Lung (tissue), 12 donors: ENCODE results near the gene KIF2C. TPM values are rescaled to one million over a fixed set of nuclear protein-coding genes. Genes with fewer than 3 reads are reported as not detected.

ENCODE experiments used
- ATAC-seq: fragments of 200-7000 bp; cut with Tn5 transposase; one replicate; pipeline ENCODE4 v1.9.1; 2020; ENCODE audit warnings: moderate number of reproducible peaks; ENCODE audit not compliant: insufficient read depth, low FRiP score
- DNase-seq, 3 donors: peaks; one replicate each; pipeline ENCODE4 v3.0.0-alpha.2; 2013 to 2017
- H3K27ac ChIP-seq, 2 donors: one replicate each; pipeline ENCODE4 v1.5.1; 2013; ENCODE audit warnings: mild to moderate bottlenecking in 2 of 2, moderate library complexity in 2 of 2, control low read depth in 1 of 2, inconsistent platforms in 1 of 2, low read depth in 1 of 2, low read length in 1 of 2
- H3K27me3 ChIP-seq, 3 donors: one replicate each; pipeline ENCODE4 v1.5.1; 2013; ENCODE audit warnings: low read length in 2 of 3; ENCODE audit not compliant: control insufficient read depth in 3 of 3, insufficient read depth in 3 of 3
- H3K36me3 ChIP-seq, 4 donors: one replicate each; pipeline ENCODE4 v1.5.1; 2013; ENCODE audit warnings: low read length in 4 of 4, mild to moderate bottlenecking in 1 of 4, moderate library complexity in 1 of 4; ENCODE audit not compliant: control insufficient read depth in 4 of 4, insufficient read depth in 4 of 4
- H3K4me1 ChIP-seq, 5 donors: one replicate each; pipeline ENCODE4 v1.5.1; 2013; ENCODE audit warnings: low read length in 5 of 5, mild to moderate bottlenecking in 2 of 5, moderate library complexity in 1 of 5; ENCODE audit not compliant: control insufficient read depth in 5 of 5, insufficient read depth in 5 of 5
- H3K4me3 ChIP-seq: one replicate; pipeline ENCODE4 v1.5.1; 2013; ENCODE audit warnings: mild to moderate bottlenecking, control low read depth, moderate library complexity
- H3K9ac ChIP-seq, 2 donors: one replicate each; pipeline ENCODE4 v1.5.1; 2013; ENCODE audit warnings: low read length in 2 of 2, control low read depth in 1 of 2; ENCODE audit not compliant: insufficient read depth in 1 of 2
- H3K9me3 ChIP-seq, 4 donors: one replicate each; pipeline ENCODE4 v1.5.1; 2013; ENCODE audit warnings: low read length in 3 of 4, mild to moderate bottlenecking in 1 of 4, moderate library complexity in 1 of 4; ENCODE audit not compliant: control insufficient read depth in 4 of 4, insufficient read depth in 3 of 4
- WGBS, 2 donors: extraction: QIAGEN DNeasy Blood & Tissue Kit; methylation state at CpG; one replicate each; pipeline ENCODE4 v1.1.7; 2013; 5-methylcytosine and 5-hydroxymethylcytosine counted together
- polyA plus RNA-seq, 2 donors: library from polyadenylated mRNA; stranded (reverse); fragments of 200-250 nt; gene quantifications; one replicate each; pipeline ENCODE4 v1.2.1, GENCODE V29; 2013
- total RNA-seq, 2 donors: library from RNA; depleted of rRNA in 1 of 2; stranded (reverse); fragments of >200 nt in 1 of 2; gene quantifications; one replicate each; pipeline ENCODE4 v1.2.1, GENCODE V29; 2014 to 2021
- TF ChIP-seq, protein P1 (sequence below): IDR thresholded peaks from 2 replicates; pipeline ENCODE4 v1.5.1; 2012; ENCODE audit warnings: mild to moderate bottlenecking; ENCODE audit errors: control extremely low read depth, extremely low read depth
- donor health status: control.
- donor health status: control.
- donor health status: Bipolar disorder and iron deficiency.
- donor health status: healthy.
- donor health status: DM: yes; HTN: yes; CAD: no.

The KIF2C gene
- total and polyA plus RNA-seq, 4 donors, result 1.5 to 3.5 (median 2.1) TPM

DNA sequence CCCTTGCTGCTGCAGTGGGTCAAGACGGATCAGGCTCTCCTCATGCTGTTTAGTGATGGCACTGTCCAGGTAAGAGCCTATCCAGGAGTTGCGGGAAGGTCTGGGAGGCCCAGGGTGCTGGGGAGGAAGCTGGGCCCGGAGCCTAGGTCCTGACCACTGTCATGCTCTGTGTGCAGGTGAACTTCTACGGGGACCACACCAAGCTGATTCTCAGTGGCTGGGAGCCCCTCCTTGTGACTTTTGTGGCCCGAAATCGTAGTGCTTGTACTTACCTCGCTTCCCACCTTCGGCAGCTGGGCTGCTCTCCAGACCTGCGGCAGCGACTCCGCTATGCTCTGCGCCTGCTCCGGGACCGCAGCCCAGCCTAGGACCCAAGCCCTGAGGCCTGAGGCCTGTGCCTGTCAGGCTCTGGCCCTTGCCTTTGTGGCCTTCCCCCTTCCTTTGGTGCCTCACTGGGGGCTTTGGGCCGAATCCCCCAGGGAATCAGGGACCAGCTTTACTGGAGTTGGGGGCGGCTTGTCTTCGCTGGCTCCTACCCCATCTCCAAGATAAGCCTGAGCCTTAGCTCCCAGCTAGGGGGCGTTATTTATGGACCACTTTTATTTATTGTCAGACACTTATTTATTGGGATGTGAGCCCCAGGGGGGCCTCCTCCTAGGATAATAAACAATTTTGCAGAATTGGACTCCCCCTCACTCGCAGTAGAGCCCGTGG lies 65.8 kb downstream of the KIF2C start:
- TF ChIP-seq, protein P1, sequence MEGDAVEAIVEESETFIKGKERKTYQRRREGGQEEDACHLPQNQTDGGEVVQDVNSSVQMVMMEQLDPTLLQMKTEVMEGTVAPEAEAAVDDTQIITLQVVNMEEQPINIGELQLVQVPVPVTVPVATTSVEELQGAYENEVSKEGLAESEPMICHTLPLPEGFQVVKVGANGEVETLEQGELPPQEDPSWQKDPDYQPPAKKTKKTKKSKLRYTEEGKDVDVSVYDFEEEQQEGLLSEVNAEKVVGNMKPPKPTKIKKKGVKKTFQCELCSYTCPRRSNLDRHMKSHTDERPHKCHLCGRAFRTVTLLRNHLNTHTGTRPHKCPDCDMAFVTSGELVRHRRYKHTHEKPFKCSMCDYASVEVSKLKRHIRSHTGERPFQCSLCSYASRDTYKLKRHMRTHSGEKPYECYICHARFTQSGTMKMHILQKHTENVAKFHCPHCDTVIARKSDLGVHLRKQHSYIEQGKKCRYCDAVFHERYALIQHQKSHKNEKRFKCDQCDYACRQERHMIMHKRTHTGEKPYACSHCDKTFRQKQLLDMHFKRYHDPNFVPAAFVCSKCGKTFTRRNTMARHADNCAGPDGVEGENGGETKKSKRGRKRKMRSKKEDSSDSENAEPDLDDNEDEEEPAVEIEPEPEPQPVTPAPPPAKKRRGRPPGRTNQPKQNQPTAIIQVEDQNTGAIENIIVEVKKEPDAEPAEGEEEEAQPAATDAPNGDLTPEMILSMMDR, result no peak
- ATAC-seq (no peak), DNase-seq (no peak)
- Histone ChIP-seq H3K36me3 (peaks cover 2 to 39% (median 10%) of the 10 kb centered on the region in 4 donors), H3K4me1 (peaks cover 13 to 68% (median 34%) of the 10 kb centered on the region in 5 donors), H3K9me3 (no peaks in the 10 kb centered on the region), H3K27ac (peak overlapping the region in 1 of 2 donors; percentile 100), H3K9ac (no peak overlapping the region), H3K4me3 (no peak overlapping the region), H3K27me3 (no peaks in the 10 kb centered on the region)
- 94 to 96% methylated on average over 19 to 20 of the region's 20 CpGs for WGBS, 2 donors

DNA sequence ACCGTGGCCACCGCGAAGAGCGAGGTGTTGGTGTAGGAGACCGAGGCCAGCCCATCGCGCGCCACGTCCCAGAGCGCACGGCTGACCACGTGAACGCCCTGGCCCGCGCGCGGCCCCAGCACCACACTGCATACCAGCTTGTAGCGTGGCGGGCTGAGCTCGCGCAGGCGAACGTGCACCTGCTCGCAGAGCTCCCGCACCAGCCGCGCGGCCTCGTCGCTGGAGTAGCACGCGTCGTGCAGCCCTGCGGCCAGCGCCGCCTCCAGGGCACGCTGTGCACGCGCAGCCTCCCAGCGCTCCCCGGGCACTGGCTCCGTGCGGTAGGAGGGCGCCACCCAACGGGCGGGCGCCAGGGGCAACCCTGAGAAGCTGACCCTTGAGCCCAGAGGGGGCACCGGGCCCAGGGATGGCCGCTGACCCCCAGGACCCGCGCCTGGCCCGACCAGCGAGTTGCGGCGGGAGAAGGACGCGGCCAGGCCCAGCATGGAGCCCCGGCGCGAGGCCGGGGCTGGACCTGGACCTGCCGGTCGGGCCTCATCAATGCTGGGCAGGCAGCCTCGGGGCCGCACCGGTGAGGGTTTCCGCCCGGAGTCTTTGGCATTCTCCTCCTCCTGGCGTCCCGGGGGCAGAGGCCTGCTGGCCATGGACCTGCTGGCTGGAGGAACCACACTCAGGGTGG lies 66.5 kb downstream of the KIF2C start:
- H3K9me3 ChIP-seq, result no peaks in the 10 kb centered on the region
- no peak for DNase-seq
- ATAC-seq, result no peak
- WGBS, 2 donors, result 94 to 97% methylated on average over 70 of the region's 70 CpGs
- peaks cover 2 to 39% (median 10%) of the 10 kb centered on the region in 4 donors for H3K36me3 ChIP-seq
- H3K4me3 ChIP-seq, result no peak overlapping the region
- TF ChIP-seq, protein P1, result no peak
- peaks cover 13 to 70% (median 36%) of the 10 kb centered on the region in 5 donors for H3K4me1 ChIP-seq
- no peaks in the 10 kb centered on the region for H3K27me3 ChIP-seq
- H3K9ac ChIP-seq, result no peak overlapping the region
- H3K27ac ChIP-seq, result peak overlapping the region; percentile 92 to 100

DNA sequence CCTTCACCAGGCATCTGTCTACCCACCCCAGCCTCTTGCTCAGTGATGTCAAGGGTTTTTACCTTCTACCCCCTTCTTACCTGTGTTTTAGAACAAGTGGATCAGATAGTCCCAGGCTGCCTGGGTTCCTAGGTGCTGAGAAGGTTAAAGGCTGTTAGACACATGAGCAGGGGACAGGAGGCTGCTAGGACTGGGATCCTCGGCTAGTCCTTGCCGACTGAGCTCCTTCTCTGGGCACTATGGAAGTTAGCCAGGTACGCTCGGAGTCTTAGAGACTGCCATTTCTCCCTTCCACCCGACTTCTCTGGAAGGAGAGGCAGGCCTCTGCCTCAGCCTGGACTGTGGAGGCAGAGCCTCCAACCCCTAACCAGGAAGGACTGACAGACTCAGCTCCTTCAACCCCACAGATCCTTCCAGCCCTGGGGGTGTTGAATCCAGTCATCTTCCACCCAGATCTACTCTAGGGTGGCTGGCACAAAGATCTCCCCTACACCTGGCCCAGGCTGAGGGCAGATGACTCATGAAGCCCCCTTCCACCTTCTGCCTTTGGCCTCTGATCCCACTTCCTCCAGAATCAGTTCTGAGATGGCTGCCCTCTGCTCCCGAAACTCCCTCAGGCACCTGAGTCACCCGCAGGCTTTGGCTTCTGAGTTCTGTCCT lies 67.2 kb downstream of the KIF2C start, which contains the start of gene DYNLT4:
Gene DYNLT4 (minus strand): TSS at position 648 of the 660 bp plus-strand sequence. CDS start 683 bp downstream, outside the sequence.
- 54 to 72% methylated on average over 7 of the region's 7 CpGs for WGBS, 2 donors
- H3K27ac ChIP-seq, result peak within 1 kb of the TSS; percentile 92 to 100
- no peak within 1 kb of the TSS for H3K4me3 ChIP-seq
- no peaks in the 10 kb centered on the region for H3K27me3 ChIP-seq
- H3K4me1 ChIP-seq, result peaks cover 13 to 69% (median 42%) of the 10 kb centered on the region in 5 donors
- H3K9me3 ChIP-seq, result no peaks in the 10 kb centered on the region
- TF ChIP-seq, protein P1, result no peak
- peaks cover 2 to 39% (median 10%) of the 10 kb centered on the region in 4 donors for H3K36me3 ChIP-seq
- peak within 1 kb of the TSS; percentile 79 to 82 for H3K9ac ChIP-seq
- ATAC-seq, result no peak
- DNase-seq, result no peak
